Parathyroid adenoma (tissue), 2 donors: ENCODE data around the gene LRG1.

ENCODE experiments used
- H2AFZ ChIP-seq: fragments of 300-600 bp; sonication (generic); one replicate; pipeline ENCODE4 v1.7.0; 2017; ENCODE audit warnings: antibody characterized with exemption, mild to moderate bottlenecking
- H3K27ac ChIP-seq: fragments of 300-600 bp; sonication (generic); one replicate; pipeline ENCODE4 v1.7.0; 2017
- H3K27me3 ChIP-seq: fragments of 300-600 bp; sonication (generic); one replicate; pipeline ENCODE4 v1.7.0; 2017; ENCODE audit warnings: low read length; ENCODE audit not compliant: control insufficient read depth, insufficient read depth
- H3K36me3 ChIP-seq: fragments of 300-600 bp; sonication (generic); one replicate; pipeline ENCODE4 v1.7.0; 2017; ENCODE audit warnings: low read length; ENCODE audit not compliant: control insufficient read depth, insufficient read depth
- H3K4me1 ChIP-seq: fragments of 300-600 bp; sonication (generic); one replicate; pipeline ENCODE4 v1.7.0; 2017; ENCODE audit warnings: control low read depth
- H3K4me2 ChIP-seq: fragments of 300-600 bp; sonication (generic); one replicate; pipeline ENCODE4 v1.7.0; 2017; ENCODE audit warnings: low read length
- H3K4me3 ChIP-seq: fragments of 300-600 bp; sonication (generic); one replicate; pipeline ENCODE4 v1.7.0; 2017; ENCODE audit warnings: low read depth, low read length
- H3K79me2 ChIP-seq: fragments of 300-600 bp; sonication (generic); one replicate; pipeline ENCODE4 v1.7.0; 2017; ENCODE audit warnings: control low read depth
- H3K9ac ChIP-seq: fragments of 300-600 bp; sonication (generic); one replicate; pipeline ENCODE4 v1.7.0; 2017; ENCODE audit warnings: mild to moderate bottlenecking
- H3K9me3 ChIP-seq: fragments of 300-600 bp; sonication (generic); one replicate; pipeline ENCODE4 v1.7.0; 2017; ENCODE audit warnings: low read length; ENCODE audit not compliant: control insufficient read depth
- TF ChIP-seq, protein P1 (sequence below): fragments of 300-600 bp; sonication (generic); IDR thresholded peaks from one replicate; pipeline ENCODE4 v1.7.0; 2017; ENCODE audit warnings: antibody characterized with exemption, mild to moderate bottlenecking
- donor health status: primary hyperparathyroidism.

The LRG1 gene

DNA sequence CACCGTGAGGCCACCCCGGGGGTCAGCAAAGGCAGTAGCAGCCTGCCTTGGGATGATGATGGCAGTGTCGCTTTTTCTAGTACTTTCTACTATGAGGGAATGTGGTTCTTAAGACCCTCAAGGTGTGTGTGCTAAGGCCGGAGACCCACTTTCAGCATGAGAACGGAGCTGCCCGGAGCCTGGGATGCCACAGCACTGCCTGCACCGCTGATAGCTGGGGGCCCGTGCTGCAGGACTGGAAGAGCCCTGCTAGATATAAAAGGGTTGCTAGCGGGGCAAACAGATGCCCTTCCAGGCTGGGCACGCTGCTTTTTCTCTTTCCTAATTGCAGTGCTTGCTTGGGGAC, 36.0 kb downstream of the LRG1 start:
- Histone ChIP-seq H3K9ac (no peak overlapping the region), H3K27ac (no peak overlapping the region), H3K9me3 (no peaks in the 10 kb centered on the region)

DNA sequence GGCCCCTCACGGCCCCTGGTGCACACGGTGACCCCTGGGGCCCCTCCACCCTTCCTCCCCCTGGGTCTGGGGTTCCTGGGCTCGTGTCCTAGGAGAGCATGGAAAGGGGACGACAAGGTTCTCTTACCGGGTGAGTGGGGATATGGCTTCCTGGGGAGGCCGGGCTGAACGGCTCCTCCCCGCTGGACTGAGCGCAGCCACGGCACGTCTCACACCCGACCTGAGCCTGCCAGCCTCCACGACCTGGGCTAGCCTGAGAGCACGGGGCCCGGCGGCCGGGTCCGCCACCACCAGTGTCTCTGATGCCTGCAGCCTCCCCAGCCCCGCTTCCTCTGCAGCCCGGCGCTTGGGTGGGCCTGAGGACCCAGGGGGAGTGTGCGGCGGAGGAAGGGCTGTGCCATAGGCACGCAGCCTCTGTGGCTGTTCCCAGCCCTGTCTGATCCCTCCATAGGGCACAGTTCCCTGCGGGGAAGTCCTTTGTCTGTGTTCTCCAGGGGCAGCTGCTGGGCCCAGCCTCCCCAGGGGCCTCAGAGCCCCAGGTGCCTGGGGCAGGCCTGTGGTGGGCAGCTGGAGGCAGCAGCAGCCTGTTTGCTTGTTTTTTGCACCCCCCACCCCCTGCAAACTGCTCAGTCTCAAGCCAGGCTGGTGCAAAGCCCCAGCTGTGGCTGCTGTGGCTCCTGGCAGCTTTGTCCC, 36.6 kb downstream of the LRG1 start:
- Histone ChIP-seq H3K36me3 (no peaks in the 10 kb centered on the region), H3K9me3 (no peaks in the 10 kb centered on the region), H3K4me1 (no peaks in the 10 kb centered on the region), H3K27me3 (no peaks in the 10 kb centered on the region), H3K9ac (no peak overlapping the region), H3K4me3 (no peak overlapping the region), H2AFZ (no peak overlapping the region), H3K27ac (no peak overlapping the region), H3K79me2 (no peaks in the 10 kb centered on the region), H3K4me2 (no peak overlapping the region)
- TF ChIP-seq, protein P1, sequence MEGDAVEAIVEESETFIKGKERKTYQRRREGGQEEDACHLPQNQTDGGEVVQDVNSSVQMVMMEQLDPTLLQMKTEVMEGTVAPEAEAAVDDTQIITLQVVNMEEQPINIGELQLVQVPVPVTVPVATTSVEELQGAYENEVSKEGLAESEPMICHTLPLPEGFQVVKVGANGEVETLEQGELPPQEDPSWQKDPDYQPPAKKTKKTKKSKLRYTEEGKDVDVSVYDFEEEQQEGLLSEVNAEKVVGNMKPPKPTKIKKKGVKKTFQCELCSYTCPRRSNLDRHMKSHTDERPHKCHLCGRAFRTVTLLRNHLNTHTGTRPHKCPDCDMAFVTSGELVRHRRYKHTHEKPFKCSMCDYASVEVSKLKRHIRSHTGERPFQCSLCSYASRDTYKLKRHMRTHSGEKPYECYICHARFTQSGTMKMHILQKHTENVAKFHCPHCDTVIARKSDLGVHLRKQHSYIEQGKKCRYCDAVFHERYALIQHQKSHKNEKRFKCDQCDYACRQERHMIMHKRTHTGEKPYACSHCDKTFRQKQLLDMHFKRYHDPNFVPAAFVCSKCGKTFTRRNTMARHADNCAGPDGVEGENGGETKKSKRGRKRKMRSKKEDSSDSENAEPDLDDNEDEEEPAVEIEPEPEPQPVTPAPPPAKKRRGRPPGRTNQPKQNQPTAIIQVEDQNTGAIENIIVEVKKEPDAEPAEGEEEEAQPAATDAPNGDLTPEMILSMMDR: no peak

More for the DNA sequence above, 36.0 kb downstream of the LRG1 start:
- Histone ChIP-seq H3K36me3 (no peaks in the 10 kb centered on the region), H3K4me3 (no peak overlapping the region), H3K79me2 (no peaks in the 10 kb centered on the region), H2AFZ (no peak overlapping the region), H3K4me1 (no peaks in the 10 kb centered on the region), H3K4me2 (no peak overlapping the region), H3K27me3 (no peaks in the 10 kb centered on the region)
- TF ChIP-seq, protein P1: no peak

DNA sequence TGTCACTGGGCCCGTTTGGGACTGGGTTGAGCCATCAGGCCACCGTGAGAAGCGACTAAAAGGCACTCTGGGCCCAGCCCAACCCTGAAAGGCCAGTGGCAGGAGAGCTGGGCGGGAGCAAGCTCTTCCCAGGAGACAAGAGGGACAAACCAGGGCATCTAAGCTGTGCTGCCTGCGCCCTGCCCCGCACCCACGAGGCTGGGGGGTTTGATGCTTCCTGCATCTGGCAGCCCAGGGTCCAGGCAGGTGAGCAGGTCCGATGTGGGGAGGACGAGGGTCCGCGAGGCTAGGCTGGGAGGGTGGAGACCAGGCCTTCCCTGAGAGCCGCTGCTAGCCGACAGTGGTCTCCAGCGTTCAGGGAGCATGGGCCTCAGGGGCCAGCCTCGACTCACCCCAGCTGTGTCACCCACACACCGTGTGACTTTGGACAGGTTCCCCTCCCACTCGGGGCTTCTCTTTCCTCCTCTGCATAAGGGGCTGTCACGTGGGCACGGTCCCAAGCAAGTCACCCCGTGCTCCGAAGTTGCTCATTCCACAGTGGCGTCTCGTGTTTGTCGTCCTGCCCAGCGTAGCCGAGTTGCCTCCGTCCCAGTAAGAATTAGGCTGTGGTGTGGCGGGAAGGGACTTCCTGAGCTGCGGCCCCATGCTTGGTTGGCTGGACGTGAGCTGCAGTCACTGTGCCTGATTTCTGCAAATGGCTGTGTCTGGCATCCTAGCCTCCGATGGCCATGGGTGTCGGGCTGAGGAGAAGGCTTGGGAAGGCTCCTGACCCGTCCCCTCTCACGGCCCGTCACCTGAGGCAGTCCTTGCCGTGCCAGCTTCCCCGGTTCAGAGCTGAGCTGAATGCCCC, 37.3 kb downstream of the LRG1 start:
- no peak overlapping the region for H3K9ac ChIP-seq
- H3K4me1 ChIP-seq: no peaks in the 10 kb centered on the region
- H3K79me2 ChIP-seq: no peaks in the 10 kb centered on the region
- H3K9me3 ChIP-seq: no peaks in the 10 kb centered on the region
- H3K4me3 ChIP-seq: no peak overlapping the region
- H2AFZ ChIP-seq: no peak overlapping the region
- no peak overlapping the region for H3K27ac ChIP-seq
- TF ChIP-seq, protein P1: no peak
- H3K36me3 ChIP-seq: no peaks in the 10 kb centered on the region
- H3K27me3 ChIP-seq: no peaks in the 10 kb centered on the region
- H3K4me2 ChIP-seq: no peak overlapping the region

DNA sequence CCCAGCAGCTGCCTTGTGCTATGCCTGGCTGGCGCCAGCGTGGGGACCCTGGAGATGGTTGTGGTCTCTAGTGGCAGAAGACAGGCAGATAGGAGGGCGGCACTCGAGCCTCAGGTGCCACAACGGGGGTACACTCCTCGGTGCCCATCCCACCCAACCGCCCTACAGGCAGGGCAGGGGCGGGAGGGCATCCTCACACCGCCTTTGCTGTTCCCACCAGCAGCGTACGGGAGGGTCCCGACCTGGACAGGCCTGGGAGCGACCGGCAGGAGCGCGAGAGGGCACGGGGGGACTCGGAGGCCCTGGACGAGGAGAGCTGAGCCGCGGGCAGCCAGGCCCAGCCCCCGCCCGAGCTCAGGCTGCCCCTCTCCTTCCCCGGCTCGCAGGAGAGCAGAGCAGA, 38.1 kb downstream of the LRG1 start:
- Histone ChIP-seq H3K9ac (no peak overlapping the region), H3K79me2 (no peaks in the 10 kb centered on the region), H3K27me3 (no peaks in the 10 kb centered on the region), H3K27ac (no peak overlapping the region), H3K4me1 (no peaks in the 10 kb centered on the region), H2AFZ (no peak overlapping the region), H3K9me3 (no peaks in the 10 kb centered on the region), H3K4me2 (no peak overlapping the region), H3K4me3 (no peak overlapping the region), H3K36me3 (no peaks in the 10 kb centered on the region)
- TF ChIP-seq, protein P1: no peak
